ENCODE data around the gene SRGAP2.
"Not testable (repeated sequence)": the region's sequence is repeated elsewhere in the genome, so short reads cannot be mapped to it uniquely, and the experiment has no call there.

DNA sequence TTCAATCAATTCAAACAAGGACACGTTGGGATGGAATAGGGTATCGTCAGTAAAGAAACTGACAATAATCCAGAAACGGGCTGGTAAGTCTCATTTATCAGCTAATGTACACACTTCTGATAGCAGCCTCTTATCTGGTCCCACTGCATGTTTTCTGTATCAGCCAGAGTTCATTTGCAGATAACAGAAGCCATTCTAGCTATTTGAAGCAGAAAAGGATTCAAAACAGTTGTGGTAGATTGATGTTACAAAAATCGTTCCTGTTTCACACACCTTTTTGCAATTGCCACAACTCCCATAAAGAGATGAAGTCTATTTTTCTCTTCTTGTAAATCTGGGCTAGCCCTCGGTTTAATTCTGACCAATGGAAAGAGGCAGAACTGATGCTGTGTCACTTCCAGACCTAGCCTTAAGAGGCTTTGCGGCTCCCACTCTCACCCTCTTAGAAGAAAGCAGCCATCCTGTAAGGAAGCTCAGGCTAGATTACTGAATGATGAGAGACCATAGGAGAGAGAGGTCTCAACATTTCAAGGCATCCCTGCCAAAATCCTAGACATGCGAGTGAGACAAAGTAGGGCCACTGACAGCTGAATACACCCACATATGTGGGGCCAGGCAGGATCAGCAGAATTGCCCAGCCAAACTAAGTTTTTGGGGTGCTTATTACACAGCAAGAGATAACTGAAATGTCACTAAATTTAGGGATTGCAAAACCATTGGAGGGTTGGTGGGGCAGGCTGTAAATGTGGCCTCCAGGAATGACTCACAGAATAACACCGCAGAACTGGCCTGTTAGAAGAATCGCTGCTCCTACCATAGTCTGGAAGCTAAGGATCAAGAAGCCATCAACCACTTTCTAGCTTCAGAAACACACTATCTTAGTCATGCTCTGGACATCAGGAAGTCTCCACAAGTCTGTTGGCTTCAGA is 25.0 kb upstream of the SRGAP2 start:
- not testable (repeated sequence) for TF ChIP-seq SP1 (IDR thresholded peaks at IDR 0.05); FOXM1 (IDR thresholded peaks at IDR 0.05; ENCODE audit: borderline replicate concordance); HDGF (IDR thresholded peaks at IDR 0.05; ENCODE audit: borderline replicate concordance); TARDBP (IDR thresholded peaks at IDR 0.05); ARNT (IDR thresholded peaks at IDR 0.05); ZNF384 (IDR thresholded peaks at IDR 0.05)

Data from HEK293T (cell line).